HK-2 (cell line): ENCODE measurements around the gene NGDN.

Experiments
- DNase-seq: peaks from one replicate; pipeline ENCODE4 v3.0.0-alpha.2; 2018; ENCODE audit not compliant: unreplicated experiment

Gene NGDN

DNA sequence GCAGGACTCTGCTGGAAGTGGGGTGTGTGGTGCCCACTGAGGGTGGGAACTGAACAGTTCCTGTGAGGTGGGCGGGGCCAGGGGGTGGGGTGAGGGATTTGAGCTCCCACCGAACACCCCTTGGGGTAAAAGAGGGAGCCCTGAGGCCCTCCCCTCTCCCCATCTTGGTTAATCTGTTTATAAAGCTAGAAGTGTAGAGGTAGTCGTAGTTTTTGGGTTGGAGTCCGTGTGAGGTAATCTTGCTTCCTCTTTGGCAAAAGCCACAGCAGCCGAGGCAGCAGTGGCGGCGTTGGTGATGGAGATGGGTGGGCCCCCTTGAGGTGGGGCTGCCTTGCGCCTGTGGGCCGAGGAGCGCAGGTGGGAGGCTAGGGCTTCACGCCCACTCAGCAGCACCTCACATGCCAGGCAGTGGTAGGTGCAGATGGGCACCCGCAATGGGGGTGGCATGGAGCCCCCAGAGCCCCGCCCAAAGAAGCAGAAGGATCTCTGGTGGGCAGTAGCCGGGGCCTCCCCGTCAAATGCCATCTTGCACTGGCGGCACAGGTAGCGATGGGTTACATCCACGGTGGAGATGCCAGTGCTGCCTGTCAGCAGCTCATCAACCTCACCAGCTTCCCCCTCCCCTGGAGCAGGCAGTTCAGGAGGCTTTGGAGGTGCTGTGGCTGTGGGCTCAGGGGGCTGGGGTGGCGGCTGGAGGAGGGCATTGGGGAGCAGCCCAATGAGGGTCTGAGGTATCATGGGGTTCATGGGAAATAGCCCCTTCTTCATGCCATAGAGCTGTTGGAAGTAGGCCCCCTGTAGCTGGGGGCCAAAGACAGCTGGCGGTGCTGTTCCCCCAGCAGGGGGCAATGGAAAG lies 52.5 kb downstream of the NGDN start:
- no peak for DNase-seq

DNA sequence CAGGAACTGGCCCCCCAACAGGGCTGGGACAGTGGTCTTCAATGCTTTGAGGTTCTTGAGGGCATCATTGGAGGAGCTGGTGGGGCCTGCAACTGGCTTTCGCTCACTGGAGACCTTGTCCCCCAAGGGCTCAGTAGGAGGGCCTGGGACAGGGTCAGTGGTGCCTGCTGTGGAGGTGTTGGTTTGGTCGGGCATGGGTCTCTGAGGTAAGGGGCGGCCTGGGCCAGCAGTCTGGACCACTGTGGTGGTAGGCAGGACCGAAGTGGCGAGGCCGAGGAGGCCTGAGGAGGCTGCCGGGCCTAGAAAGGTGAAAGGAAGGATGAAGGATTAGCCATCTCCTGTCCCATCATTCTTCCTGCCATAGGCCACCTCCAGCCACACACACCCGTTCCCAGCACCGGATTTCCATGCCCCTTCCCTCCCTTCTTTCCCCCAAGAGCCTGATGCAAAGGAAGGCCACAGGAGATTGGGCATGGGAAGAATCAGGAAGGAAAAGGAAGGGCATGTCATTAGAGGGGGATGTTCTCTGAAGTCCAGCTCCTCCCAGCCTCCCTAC lies 53.2 kb downstream of the NGDN start:
- no peak for DNase-seq

DNA sequence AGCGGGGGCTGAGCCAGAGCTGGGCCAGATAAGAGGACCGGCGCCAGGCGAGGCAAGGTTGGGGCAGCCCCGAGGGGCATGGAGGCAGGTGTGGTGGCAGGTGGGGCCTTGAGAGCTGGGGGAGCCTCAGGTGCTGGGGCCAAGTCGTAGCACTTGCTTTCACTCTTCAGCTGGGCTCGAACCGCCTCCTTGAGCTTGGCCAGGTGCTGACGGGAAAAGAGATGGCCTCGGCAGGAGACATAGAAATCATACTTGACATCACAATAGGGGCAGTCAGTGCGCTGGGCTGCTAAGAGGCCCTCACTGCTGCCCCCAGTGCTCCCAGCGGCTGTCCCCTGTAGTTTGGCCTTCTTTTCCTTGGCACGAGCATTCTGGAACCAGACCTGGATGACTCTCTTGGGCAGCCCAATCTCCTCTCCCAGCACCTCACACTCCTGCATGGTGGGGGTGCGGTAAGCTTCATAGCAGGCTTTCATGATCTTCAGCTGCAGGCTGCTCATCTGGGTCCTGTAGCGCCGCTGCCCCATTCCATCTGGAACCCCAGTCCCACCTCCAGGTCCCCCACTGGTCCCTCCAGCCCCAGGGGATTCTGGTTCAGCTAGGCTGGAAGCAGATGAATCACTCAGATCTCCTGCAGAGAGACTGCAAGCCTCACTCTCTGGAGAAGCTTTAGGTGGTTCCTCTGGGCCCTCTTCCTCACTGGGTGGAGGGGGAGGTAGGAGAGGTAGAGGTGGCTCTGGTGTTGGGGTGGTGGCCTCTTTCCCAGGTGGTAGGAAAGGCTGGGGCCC lies 53.9 kb downstream of the NGDN start:
- DNase-seq, result no peak

DNA sequence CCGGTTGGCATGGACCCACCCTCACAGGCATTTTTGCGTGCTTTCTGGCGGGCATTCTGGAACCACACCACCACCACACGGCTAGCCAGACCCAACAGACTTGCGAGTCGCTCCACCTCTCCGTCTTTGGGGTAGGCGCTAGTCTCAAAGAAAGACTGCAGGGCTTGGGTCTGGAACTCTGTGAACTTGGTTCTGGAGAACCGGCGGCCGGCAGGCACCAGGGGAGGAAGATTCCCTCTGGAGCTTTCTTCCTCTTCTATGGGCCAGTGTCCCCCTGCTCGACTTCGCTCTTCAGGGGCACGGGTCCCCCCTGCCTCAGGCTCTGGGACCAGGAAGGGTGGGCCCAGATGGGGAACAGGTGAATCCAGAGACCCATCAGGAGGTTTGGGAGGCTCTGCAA lies 55.5 kb downstream of the NGDN start:
- no peak for DNase-seq

DNA sequence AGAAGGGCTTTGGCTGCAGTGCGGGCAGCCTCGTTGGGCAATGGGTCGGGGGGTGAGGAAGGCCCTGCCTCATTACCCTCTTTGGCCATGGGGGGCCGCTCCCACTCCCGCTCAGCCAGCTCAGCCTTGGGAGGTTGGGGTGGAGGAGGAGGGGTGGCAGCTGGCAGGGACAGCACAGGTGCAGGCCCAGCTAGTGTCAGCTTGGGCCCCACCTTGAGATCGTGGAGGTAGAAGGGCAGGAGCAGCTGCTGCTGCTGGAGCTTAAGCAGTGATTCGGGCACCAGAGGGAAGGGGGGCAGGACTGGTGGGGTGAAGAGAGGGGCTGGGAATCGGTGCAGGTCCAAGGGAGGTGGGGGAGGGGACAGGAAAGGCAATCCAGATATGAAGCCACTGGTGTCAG lies 56.1 kb downstream of the NGDN start:
- DNase-seq, result no peak
